RKO (cell line): ENCODE results near the gene TEX48.

Source experiments
- DNase-seq: peaks from one replicate; pipeline ENCODE4 v3.0.0-alpha.2; 2016; ENCODE audit warnings: low spot score

TEX48 gene, protein sequence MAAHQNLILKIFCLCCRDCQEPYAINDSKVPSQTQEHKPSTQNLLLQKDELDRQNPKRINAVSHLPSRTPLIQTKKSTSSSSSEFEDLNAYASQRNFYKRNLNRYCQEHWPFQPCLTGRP

GRCh38 chr9:114681594-114682332 is at the start of gene TEX48:
Gene TEX48, minus strand, starts transcription at chr9:114682192. Its CDS starts 10,469 bp downstream, at chr9:114671723.
- peak; percentile 78 for DNase-seq

GRCh38 chr9:114731701-114732100 is 49.7 kb upstream of the TEX48 start:
- no peak for DNase-seq

- DNase-seq, result no peak
Measured at GRCh38 chr9:114729706-114730105, 47.7 kb upstream of the TEX48 start.

DNA sequence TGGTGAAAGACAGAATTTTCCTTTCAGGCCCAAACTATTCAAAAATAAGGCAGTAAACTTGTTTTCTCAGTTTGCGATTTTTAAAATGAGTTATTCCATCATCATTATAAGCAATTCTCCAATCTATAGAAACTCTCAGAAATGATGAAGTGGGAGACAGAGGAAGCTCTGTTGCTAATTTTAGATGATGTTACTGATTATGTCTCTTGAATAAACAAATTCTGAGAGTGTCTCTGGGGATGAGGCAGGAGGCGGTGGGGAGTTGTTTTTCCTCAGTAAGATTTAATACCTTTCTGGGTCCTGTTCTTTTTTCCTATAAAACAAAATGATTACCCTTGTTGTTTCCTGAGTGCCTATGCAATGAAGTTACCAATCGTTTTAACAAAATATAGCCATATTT is 43.9 kb upstream of the TEX48 start:
- no peak for DNase-seq

GRCh38 chr9:114724744-114725143 is 42.8 kb upstream of the TEX48 start:
- DNase-seq, result no peak

DNA sequence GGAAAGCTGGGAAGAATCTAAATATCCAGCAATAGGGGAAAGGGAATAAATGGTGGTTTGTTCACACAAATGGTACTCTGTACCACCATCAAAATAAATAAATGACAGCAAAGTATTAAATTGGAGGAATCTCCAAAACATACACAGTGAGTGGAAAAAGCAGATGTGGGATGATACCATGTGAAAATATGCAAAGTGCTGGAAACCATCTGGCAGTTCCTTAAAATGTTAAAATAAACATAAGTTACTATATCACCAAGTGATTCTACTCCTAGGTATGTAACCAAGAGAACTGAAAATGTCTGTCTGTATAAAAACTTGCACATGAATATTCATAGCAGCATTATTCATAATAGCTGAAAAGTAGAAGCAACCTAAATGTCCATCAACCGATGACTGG is 41.9 kb upstream of the TEX48 start:
- no peak for DNase-seq

GRCh38 chr9:114722937-114723620 is 41.1 kb upstream of the TEX48 start:
- no peak for DNase-seq

DNA sequence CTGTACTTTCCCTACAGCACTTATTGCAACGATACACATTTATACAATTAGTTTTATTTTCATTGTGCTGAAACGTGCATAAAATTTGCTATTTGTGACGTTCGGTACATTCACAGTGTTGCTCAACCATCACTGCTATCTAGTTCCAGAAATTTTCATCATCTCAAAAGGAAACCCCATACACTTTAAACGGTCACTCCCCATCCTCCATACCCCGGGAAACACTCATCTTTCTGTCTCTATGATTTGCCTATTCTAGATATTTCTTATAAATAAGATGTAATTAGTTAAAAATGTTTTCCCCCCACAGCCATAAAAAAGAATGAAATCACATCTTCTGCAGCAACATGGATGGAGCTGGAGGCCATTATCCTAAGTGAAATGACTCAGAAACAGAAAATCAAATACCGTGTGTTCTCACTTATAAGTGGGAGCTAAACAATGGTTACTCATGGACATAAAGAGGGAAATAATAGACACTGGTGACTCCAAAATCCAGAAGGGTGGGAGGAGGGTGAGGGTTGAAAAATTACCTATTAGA is 40.2 kb upstream of the TEX48 start:
- DNase-seq, result no peak

DNA sequence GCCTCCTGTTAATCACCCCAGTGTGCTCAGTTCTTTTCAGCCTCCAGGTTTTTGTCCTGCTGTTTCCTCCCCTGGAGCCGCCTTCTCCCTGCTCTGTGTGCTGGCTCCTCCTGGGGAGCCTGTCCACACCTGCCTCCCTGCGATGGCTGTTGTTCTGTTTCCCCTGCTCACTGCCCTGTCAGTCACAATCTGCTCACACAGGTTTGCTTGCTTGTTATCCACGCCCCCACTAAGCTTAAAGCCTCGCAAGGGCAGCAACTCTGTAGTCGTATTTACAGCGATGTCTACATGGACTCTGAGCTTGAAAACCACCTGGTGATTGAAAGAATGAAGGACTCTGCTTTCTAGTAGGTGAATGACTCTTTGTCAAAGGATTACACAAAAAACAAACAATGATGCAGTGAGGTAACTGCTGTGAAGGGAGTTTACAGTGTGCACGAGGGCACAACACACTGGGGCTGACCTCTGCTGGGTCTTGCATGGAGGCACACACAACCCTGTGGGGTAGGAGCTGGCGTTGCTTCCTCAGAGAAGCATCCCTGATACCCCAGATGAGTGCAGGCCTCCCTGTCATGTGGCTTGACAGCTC is 39.6 kb upstream of the TEX48 start:
- DNase-seq, result no peak

- no peak for DNase-seq
Measured at GRCh38 chr9:114720086-114720676, 38.2 kb upstream of the TEX48 start.

GRCh38 chr9:114719290-114719689 is 37.3 kb upstream of the TEX48 start:
- DNase-seq, result no peak

- DNase-seq, result no peak
Measured at GRCh38 chr9:114718801-114719221, 36.8 kb upstream of the TEX48 start.

GRCh38 chr9:114717908-114718486 is 36.0 kb upstream of the TEX48 start:
- no peak for DNase-seq

GRCh38 chr9:114709636-114710035 is 27.6 kb upstream of the TEX48 start:
- DNase-seq, result no peak

DNA sequence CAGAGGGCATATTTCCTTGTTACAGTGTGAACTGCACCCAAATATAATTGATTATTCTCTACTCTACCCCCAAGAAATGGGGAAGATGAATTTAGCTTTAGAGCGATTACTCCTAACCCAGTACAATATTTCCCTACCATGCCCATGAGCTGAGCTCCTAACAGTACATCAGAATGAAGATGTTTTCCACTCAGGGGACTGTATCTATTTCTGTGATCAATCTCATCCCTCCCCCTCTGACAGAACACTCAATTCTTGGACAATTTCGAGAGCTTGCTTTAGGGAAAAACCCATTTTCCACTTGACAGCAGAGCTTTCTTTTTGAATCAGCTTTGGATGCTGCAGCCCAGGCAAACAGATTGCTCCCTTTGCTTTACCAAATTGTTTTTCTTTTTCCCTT is 24.7 kb upstream of the TEX48 start:
- DNase-seq, result no peak

- no peak for DNase-seq
Measured at GRCh38 chr9:114701988-114702387, 20.0 kb upstream of the TEX48 start.

GRCh38 chr9:114697951-114698351 is 16.0 kb upstream of the TEX48 start:
- no peak for DNase-seq

DNA sequence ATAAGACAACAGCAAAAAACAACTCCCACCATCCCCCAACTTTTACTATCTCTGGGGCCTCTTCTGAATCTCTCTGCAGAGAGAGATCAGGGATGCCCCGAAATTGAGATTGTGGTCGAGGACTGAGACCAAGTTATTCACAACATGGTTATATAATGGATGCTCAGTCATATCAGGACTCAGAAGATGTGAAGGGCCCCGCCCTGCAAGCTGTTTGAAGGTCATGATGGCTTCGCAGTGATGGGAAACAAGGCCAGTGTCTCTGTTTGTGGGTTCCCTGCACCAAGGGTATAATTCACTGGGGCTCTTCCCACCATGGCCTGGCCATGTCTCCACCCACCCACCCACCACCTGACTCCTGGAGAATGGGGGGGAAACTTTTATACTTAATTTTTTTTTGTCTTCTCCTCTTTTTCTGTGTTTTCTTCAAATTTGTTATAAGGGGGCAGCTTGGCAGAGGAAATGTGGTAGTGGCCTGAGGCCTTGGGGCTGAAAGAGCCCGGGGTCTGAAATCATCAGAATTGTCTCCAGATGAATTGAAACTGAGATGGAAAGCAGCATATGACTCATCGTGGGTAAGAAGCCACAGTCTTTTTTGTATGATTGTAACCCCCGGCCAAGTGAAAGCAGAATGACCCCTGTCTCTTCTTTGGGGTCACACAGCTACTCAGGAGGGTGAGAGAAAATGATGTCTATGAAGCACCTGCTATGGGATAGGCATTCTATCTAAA is 15.0 kb upstream of the TEX48 start:
- no peak for DNase-seq

GRCh38 chr9:114695948-114696347 is 14.0 kb upstream of the TEX48 start:
- no peak for DNase-seq

DNA sequence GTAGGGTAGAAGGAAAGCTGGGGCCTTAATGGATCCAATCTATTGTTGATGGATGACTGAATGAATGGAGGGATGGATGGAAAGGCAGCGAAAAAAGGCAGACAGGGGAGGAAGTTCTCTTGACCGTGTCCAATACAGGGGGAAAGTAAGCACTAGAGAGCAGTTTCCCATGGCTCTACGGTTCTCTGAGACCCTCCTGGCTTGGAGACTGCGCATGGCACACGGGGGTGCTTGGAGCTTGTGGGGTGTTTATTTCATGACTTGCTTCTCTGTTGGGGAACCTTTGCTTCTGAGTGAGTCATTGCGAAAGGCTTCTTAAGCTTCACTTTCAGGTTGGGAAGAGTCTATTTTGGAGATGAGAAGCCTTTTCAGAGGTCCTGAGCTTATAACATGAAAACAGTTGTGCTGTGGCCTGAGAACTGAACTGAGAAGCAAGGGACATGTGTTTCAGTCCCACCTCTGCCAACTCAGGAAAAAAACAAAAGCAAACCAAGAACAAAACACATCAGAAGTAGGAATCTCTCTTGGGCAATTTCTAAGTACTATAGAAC is 12.8 kb upstream of the TEX48 start:
- no peak for DNase-seq

DNA sequence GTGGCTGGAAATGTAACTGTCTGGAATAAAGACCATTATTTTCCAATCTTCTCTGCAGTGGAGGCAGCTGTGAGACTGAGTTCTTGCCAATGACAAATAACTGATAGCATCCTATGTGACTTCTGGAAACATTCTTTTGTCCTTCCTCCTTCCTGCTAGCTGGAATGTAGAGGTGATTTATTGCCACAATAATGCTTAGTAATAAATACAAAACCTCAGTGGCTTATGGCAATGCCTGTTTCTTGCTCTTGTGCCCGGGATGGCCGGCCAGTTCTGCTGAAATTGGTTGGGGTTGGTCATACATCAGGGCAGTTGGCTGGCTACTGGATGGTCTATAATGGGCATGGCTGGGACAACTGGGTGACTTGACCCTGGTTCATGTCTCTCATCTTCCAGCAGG is 12.2 kb upstream of the TEX48 start:
- peak; percentile 56 for DNase-seq
